GM19351 (cell line): ENCODE results near the gene WDFY1.

Source experiments
- ATAC-seq: cut with Tn5 transposase; IDR thresholded peaks from one replicate; pipeline ENCODE4 v1.9.1; 2021; ENCODE audit warnings: mild to moderate bottlenecking, moderate library complexity; ENCODE audit not compliant: unreplicated experiment

Gene WDFY1

DNA sequence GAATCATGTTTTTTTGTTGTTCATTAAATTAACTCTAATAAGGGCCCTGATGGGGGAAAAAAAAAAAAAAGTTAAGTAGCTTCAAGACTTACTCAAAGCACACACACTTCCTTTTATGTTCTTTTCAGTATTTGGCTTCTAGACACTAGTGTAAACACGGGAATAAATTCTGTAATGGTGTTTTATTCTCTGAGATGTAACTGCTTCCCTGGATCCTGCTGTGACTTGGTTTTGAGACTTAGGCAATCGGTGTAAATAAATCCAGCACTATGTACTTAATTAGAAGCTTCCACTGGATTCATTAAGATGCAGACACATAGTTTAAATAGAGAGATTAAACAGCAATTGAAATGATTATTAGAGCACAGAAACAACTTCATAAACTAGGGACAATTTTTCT is 81.6 kb downstream of the WDFY1 start:
- no peak for ATAC-seq

GRCh38 chr2:223860809-223861738 is 84.1 kb downstream of the WDFY1 start:
- ATAC-seq, result no peak

- no peak for ATAC-seq
Observed at GRCh38 chr2:223859070-223859469, 86.1 kb downstream of the WDFY1 start.

- ATAC-seq, result peak; percentile 46
Observed at GRCh38 chr2:223856584-223856983, 88.6 kb downstream of the WDFY1 start.

- no peak for ATAC-seq
Observed at GRCh38 chr2:223856021-223856420, 89.1 kb downstream of the WDFY1 start.

DNA sequence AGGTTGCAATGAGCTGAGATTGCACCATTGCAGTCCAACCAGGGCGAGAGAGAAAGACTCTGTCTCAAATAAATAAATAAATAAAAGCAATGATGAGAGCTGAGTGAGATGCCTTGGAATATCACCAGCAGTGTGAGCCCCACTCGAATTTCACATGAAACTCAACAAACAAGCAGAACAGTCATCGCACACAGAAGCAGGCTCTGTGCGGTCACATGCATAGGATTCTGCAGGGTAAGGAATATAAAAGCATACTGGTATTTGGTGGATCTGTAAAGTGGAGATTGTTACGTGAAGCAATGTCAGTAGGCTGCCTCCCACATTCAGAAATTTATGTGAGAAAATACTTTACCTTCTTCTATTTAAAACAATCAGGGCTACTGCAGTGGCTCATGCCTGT is 89.7 kb downstream of the WDFY1 start:
- ATAC-seq, result no peak

DNA sequence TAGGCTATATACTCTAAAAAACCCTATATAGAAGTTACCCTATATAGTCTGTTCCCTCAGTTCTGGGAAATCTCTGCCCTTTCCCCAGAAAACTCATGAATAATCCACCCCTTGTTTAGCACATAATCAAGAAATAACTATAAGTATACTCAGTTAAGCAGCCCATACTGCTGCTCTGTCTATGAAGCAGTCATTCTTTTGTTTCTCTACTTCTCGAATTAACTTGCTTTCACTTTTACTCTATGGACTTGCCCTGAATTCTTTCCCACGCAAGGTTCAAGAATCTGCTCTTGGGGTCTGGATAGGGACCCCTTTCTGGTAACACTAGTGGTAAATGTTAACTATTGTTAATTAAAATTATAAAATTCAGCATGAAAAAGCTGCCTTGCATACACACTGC is 90.4 kb downstream of the WDFY1 start:
- peak; percentile 54 for ATAC-seq

DNA sequence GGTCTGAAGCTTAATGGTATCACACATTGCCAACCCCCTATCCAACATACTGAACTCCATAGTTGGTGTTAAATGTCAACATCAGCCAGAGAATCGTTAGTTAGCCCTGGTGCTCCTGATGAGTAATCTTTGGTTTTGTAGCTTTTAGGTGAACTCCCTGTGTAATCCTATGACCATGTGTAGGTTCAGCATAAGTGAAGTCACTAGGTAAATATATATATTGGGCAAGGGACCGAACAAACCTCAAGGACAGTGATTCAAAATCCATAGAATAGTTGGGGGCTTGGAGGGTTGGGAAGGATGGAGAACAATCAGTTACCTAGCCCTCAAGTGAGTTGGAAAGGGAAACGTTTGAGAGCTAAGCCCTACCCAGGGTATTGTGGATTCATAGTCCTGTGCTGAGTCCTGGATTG is 91.7 kb downstream of the WDFY1 start:
- ATAC-seq, result no peak

DNA sequence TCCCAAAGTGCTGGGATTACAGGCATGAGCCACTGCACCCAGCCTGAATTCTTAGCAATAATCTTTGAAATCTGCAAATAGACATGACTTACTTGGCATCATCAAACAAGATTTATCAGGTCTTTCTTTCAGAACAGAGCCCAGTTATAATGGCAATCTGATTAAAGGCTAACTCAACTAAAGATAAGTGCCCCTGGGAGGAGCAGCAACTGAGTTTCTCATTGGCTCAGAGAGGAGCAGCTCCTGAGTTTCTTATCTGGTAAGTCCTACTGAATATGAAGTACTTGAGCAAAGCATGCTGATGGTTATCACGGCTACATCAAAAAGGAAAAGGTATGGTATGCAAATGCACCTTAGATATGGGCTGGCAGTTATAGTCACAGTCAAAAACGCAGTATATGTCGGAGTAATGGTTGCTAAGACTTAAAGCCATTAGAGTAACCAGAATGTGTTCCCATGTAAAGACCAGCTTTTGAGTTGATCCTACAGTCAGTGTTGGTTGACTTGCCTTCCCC is 92.8 kb downstream of the WDFY1 start:
- ATAC-seq, result no peak

GRCh38 chr2:223847410-223847809 is 97.7 kb downstream of the WDFY1 start:
- ATAC-seq, result no peak

GRCh38 chr2:223846515-223846914 is 98.6 kb downstream of the WDFY1 start:
- no peak for ATAC-seq

DNA sequence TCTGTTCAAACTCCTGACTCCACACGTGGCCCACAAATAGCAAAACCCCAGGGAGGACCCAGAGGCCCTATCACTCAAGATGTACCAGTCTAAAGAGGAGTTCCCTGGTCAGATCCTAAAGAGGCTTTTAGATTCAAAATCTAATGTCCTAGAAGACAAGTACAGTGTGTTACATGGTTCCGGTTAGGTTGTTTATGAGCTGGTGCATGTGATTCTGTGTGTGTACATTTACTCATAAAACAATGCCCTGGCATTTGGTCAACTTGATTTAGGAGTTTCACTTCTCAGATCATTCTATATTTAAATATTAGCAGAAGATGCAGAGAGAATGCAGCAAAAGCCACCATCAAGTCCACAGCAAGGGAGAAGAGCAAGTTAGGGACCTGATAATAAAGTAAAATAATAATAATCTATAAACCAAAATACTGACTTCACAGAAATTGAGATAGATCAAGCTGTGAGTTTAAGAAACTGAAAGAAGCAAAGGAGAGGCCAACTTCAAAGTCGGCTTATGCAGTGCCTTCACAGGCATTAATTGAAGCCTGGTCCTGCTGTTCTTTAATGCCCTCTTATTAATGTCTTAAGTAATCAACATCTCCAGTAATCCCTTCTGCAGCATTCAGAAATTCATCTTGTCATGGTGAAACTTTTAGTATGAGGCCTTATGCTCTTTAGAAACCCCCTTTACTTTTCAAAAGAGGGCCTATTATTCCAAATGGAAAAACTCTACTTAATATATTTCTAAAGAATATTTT is 103.5 kb downstream of the WDFY1 start:
- no peak for ATAC-seq

DNA sequence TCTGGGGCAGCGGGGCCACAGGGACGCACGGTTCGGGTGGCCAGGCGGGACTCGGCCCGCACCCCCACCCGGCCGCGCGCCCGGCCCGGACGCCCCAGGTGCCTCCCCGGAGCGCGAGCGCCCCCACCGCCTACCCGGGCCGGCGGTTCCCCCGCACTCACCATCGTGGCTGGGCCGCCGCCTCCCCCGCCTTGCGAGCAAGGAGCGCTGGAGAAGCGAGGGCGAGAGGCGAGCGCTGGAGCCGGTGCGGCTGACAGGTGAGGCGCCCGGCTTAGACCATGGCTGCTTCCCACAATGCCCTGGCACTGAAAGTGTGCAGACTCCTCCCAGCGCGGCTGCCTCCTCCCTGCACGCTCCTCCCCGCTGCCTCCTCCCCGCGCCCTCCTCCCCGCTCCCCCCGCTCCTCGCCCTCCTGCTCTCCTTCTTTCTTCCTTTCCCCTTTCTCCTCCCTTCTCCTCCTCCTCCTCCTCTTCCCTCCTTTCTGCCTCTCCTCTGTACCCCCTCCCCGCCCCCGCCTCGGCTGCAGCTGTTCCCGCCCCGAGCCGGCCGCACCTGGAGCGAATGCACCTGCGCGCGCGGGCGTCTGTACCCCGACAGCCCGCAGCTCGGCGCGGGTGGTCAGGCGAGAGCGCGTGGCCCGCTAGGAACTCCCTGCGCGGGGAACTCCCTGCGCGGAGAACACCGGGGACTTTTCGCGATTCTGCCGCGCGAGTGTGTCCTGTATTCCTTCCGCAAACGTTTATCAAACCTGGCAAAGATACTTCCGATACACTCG is 107.7 kb downstream of the WDFY1 start, which contains the start of gene AP1S3:
Gene AP1S3, minus strand, starts transcription at position 296 of the 775 bp plus-strand sequence. Its CDS starts 132 bp downstream, at position 164.
- ATAC-seq, result peak; percentile 63

DNA sequence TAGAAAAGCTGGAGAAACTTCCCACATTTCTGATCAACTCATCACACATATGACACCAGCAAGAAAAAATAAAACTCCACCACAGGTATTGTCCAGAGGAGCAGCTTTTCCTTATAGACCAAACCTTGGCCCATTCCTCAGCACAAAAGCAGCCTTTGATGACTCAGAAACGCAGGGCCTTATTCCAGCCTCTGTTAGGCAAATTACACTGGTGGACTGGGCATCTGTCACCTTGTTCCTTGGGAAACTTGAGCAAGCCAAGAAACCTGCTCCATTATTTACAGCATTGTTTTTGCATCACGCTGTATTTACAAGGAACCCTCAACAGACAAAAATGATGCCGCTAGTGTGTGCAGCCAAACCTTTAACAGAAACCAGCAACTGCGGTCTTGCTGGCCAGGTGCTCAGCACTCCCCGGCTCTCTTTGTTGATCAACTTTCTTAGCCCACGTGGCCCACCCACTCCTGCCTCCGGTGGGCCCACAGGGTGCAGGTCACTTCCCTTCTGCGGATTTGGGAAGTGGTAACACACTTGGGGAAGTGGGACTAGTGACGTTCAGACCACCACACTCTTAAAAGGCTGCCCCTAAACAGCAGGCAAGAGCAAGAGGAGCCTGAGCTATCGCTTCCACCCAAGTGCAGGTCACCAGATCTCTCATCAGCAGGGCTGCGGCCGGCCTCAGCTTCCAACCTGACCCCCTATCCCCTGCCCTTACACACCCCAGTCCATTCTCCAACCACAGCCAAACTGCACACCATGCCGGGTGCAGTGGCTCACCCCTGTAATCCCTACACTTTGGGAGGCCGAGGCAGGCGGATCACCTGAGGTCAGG is 109.2 kb downstream of the WDFY1 start:
- peak; percentile 69 for ATAC-seq

DNA sequence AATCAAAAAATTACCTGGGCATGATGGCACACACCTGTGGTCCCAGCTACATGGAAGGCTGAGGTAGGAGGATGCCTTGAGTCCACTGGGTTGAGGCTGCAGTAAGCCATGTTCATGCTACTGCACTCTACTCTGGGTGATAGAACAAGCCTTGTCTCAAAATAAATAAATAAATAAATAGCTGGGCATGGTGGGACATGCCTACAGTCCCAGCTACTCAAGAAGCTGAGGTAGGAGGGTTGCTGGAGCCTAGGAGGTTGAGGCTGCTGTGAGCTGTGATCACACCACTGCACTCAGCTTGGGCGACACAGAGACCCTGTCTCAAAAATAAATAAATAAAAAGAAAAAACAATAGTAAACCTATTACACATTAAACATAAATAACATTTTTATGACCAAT is 110.7 kb downstream of the WDFY1 start:
- no peak for ATAC-seq

GRCh38 chr2:223832241-223832903 is 112.8 kb downstream of the WDFY1 start:
- no peak for ATAC-seq

GRCh38 chr2:223829128-223829527 is 116.0 kb downstream of the WDFY1 start:
- no peak for ATAC-seq

- ATAC-seq, result no peak
Observed at GRCh38 chr2:223828314-223828713, 116.8 kb downstream of the WDFY1 start.

- no peak for ATAC-seq
Observed at GRCh38 chr2:223826995-223827394, 118.1 kb downstream of the WDFY1 start.
